Measurements from ENCODE around the gene NAP1L5.

Gene NAP1L5

DNA sequence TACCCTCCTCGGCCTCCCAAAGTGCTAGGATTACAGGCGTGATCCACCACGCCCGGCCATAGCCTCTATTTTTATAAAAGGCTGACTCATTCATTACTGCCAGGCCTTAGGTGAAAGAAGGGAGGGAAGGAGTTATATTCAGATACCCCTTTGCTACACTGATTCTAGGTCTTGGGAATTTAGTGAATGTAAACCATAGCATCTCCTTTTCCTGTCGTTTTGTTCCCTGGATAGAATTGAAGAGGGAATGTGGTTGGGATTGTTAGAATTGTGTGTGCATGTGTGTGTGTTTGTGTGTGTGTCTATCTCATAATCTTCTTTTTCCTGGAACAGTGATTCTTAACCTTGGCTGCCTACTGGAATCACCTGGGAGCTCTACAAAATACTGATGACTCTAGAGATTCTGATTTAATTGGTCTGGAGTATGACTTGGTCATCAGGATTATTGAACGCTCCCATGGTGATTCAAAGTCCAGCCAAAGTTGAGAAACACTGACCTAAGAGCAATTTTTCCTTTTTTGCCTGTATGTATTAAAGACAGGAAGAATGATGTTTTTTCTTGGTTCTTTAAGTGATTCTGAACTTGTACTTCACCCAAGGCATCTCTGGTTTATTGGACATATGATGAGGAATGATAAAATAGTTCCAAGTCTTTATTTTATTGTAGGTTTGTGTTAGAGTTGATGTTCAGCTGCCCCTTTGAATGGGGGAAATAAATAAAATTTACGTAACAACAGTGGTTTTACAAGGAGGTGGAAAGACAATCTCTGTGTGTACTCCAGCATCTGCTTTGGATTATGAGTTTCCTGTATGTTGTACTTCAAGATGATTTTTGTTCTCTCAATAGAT is 37.0 kb downstream of the NAP1L5 start:
- no peak for DNase-seq (ENCODE audit: low read depth in 2 of 2)

DNA sequence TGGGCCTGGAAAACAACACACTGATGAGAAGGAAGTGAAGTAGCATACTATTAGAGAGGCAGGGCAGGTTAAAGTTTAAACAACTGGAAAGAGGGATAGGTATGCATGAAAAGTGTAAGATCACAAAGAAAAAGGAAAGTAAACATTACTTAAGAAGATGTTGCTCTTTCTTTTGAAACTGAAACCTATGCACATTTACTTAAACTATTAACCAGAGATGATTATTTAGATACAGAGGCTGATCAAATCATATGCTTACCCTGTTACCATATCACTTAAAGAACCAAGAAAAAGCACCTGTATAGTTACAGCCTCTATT is 37.8 kb downstream of the NAP1L5 start:
- no peak for DNase-seq (ENCODE audit: low read depth in 2 of 2)

DNA sequence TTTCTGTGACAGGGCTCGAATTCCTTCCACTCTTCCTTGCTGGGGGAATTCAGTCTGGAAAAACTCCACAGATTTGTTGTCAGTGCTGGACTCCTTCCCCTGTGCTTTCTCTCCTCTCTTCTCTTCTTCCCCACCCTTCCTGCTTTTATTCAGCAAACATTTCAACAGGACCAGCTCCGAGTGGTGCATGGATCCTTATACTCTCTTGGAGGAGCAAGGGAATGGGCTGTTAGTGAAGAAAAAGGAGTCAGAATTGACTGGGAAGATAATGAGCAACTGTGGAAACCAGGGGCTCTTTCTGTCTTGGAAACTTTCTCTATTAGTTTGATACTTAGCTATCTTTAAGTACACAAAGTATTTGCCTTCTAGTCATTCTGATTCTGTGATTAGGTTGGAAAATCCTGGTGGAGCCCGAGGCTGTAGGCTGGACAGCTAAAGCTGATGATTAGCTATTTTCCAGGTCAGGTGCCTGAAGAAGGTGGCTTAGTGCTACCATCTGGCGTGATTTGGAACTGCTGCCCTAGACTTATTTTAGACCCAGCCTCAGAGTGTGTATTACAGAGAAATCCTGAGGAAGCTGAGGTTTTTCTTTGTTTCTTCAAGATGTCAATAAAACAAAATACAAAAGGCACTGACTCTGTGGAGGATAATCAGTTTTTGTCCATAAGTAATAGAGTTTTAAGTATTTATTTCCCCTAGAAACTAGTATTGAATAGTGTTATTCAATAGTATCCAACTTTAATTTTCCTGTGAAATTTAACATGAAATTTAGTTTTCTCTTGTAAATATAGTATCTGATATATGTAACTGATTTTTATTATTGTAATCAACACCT is 38.4 kb downstream of the NAP1L5 start:
- no peak for DNase-seq (ENCODE audit: low read depth in 2 of 2)

DNA sequence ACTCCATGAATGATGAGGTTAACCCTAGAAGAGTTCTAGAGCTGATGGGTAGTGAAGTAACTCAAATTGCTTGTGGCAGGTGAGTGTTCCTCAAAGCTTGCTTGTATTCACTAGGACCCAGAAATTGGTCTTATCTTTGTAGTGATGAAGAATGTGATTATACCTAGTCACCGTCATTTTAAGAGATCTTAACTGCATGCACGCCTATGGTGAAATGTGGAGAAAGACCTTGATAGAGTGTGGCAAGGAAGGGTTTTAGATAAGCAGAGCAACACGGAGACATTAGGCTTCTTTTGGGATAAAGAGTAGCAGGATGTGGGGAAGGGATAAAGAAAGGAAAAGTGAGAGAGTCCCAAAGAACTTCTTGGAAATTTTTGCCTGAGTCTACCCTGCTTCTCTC is 42.4 kb downstream of the NAP1L5 start:
- DNase-seq (ENCODE audit: low read depth in 2 of 2): no peak

DNA sequence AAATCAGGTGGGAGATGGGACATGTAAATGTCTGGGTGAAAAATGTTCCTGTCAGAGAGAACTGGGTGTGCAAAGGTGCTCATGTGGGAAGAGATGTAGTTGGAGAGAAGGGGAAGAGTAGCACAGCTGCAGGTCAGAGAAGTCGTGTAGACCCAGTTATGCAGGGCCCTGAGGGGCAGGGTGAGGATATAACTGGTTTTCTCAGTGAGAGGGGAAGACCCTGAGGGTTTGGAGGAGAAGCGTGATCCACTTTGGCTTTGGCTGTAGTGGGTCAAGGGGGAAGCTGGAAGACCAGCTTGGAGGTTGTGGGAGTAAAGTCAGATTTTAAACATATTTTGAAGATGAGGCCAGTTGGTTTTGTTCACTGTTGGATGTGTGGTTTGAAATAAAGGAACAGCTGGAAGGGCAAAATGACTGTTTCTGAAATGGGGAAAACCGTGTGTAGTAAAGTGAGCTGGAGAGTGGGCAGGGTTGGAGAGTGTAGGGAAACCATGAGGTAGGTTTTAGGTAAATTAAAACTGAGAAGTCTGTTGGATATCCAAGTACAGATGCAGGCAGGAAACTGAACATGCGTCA is 44.2 kb downstream of the NAP1L5 start:
- no peak for DNase-seq (ENCODE audit: low read depth in 2 of 2)

DNA sequence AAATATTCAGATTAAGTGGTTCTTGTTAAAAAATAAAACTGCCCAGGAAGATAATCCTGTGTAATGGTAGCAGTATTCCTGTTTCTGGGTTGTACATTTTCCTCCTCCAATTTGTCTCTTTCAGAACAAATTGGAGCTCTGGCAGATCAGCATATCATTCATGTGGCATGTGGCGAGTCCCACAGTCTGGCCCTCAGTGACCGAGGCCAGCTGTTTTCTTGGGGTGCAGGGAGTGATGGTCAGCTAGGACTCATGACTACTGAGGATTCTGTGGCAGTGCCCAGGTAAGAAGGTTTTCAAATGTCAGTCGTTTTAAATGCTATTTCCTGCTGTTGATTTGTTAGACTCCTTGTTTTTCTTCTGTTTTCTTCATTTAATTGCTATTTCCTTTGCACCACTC is 47.9 kb downstream of the NAP1L5 start:
- DNase-seq (ENCODE audit: low read depth in 2 of 2): no peak

DNA sequence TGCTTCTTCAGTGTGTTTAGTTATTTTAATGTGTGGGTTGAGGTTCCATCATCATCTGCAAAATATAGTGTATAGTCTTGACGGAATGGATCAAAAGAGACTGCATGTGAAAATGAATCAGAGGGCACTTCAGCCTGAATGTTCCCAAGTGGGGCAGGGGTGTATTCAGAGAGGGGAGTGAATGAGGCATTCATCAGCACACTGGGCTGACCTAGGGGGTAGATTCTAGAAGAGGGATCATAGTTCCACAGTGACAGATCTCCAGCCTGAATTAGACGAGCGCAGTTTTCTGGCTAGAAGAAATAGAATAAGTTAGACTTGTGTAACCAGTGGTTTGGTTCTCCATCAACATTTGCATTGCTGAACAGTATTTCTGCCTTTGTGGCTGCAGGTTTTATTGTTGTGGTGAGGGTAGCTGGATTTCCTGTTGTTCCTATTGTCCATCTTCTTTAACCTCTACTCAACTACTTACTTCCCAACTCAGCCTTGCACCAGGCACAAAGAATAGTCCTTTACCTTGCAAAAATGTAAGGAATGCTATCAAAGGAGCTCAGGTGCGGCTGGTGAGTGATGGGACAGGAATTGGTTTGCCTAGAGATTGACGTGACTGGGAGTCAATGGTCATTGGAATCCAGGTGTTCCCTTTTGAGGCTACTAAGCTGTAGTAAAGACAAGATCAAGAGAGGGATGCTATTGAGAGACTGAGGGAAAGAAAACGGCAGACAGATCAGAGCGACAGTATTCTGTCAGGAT is 50.9 kb downstream of the NAP1L5 start:
- no peak for DNase-seq (ENCODE audit: low read depth in 2 of 2)

DNA sequence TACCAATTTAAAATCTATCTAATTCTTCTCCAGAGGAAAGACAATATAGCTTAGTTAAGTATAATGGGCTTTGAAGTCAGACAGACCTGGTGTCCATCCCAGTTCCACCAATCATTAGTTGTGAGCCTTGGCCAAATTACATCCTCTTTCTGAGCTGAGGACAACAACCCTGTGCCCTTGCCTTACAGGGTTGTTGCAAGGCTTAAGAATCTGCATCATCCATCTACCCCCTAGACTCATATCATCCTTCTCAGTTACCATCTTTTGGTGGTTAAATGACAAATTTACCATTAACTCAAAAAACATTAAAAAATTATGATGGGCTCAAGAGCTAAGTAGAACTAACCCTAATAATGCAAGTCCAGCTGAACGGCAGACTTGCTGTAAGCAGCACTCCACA is 51.6 kb downstream of the NAP1L5 start:
- DNase-seq (ENCODE audit: low read depth in 2 of 2): no peak

All from stimulated activated CD8-positive, alpha-beta memory T cell treated with anti-CD3 and anti-CD28 coated beads, Interleukin-15, amount 100 ng/mL, for 48 hours (primary cell).